Measurements from ENCODE around the gene PHLDB2. TPM values are rescaled to one million over a fixed set of nuclear protein-coding genes. Genes with fewer than 3 reads are reported as not detected.

Gene PHLDB2
- total RNA-seq, 2 donors from 2014 or later = 15.3 to 32.3 TPM

DNA sequence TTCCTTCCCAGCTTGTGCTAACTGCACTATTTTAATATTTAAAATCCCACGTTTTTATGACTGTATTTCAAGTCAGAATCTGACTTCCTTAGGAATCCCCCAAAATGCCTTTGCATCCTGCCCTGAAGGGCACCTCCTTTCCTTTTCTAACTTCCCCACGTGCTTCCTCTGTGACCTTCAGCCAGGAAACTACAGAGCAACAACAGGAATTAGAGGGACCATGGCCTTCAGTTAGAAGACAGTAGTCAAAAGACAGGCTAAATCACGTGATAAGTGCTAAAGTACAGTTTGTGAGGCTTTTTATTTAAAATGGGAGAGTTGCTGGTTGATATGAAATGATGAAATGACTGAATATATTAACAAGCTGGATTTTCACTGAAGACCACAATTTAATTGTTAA lies 108.0 kb downstream of the PHLDB2 start:
- Histone ChIP-seq H3K27ac (no peak overlapping the region), H3K27me3 (replicated peaks; ENCODE audit: insufficient read depth) (no peaks in the 10 kb centered on the region), H3K4me1 (replicated peaks) (no peaks in the 10 kb centered on the region), H3K4me3 (no peak overlapping the region), H3K9me3 (no peaks in the 10 kb centered on the region), H3K36me3 (no peaks in the 10 kb centered on the region)
- TF ChIP-seq, protein P1, sequence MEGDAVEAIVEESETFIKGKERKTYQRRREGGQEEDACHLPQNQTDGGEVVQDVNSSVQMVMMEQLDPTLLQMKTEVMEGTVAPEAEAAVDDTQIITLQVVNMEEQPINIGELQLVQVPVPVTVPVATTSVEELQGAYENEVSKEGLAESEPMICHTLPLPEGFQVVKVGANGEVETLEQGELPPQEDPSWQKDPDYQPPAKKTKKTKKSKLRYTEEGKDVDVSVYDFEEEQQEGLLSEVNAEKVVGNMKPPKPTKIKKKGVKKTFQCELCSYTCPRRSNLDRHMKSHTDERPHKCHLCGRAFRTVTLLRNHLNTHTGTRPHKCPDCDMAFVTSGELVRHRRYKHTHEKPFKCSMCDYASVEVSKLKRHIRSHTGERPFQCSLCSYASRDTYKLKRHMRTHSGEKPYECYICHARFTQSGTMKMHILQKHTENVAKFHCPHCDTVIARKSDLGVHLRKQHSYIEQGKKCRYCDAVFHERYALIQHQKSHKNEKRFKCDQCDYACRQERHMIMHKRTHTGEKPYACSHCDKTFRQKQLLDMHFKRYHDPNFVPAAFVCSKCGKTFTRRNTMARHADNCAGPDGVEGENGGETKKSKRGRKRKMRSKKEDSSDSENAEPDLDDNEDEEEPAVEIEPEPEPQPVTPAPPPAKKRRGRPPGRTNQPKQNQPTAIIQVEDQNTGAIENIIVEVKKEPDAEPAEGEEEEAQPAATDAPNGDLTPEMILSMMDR (IDR thresholded peaks at IDR 0.05) = no peak
- TF ChIP-seq POLR2AphosphoS5 (IDR thresholded peaks at IDR 0.05) = no peak
- TF ChIP-seq POLR2A (IDR thresholded peaks at IDR 0.05) = no peak
- 28% methylated on average over 3 of the region's 3 CpGs for WGBS
- intact Hi-C loops (cut with DNase I) = loop anchor here (2.0 kb wide), 2 partner anchors 106 to 250 kb away; no protein-coding TSS in a partner anchor
- no peak for DNase-seq (ENCODE audit: low spot score)

DNA sequence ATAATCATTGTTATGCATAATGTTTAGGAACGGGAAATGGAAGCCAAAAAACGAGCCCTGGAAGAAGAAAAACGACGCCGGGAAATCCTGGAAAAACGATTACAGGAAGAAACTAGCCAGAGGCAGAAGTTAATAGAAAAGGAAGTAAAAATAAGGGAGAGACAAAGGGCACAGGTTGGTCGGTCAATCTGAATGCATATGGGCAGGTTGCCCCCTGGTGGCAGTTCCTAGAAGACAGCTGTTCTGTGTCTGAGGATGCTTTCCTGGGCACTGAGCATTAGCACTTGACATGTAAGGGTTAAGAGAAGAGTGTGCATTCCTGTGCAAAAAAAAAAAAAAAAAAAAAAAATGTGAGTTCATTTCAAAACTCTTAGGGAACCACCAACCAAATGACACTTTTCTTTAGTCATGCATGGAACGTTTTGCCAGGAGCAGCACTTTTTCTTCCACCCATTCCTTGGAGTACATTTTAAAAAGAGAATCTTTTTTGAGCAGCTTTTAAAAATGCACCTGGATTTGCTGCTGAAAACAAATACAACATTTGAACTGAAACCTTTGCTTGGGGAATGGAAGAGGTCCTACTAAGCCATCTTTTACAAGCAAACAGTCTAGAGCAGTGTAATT lies 108.7 kb downstream of the PHLDB2 start:
- Histone ChIP-seq H3K9me3 (no peaks in the 10 kb centered on the region), H3K27me3 (replicated peaks; ENCODE audit: insufficient read depth) (no peaks in the 10 kb centered on the region), H3K4me3 (no peak overlapping the region), H3K4me1 (replicated peaks) (no peaks in the 10 kb centered on the region), H3K36me3 (no peaks in the 10 kb centered on the region), H3K27ac (no peak overlapping the region)
- 10% methylated on average over 8 of the region's 8 CpGs for WGBS
- DNase-seq (ENCODE audit: low spot score) = peak; percentile 82
- TF ChIP-seq, protein P1 (IDR thresholded peaks at IDR 0.05) = peak; percentile 82 to 89 (median 86)
- no peak for TF ChIP-seq POLR2A (IDR thresholded peaks at IDR 0.05)
- peak; percentile 53 for TF ChIP-seq POLR2AphosphoS5 (IDR thresholded peaks at IDR 0.05)
- intact Hi-C loops (cut with DNase I) = loop anchor here (2.0 kb wide), 2 partner anchors 107 to 251 kb away; no protein-coding TSS in a partner anchor

DNA sequence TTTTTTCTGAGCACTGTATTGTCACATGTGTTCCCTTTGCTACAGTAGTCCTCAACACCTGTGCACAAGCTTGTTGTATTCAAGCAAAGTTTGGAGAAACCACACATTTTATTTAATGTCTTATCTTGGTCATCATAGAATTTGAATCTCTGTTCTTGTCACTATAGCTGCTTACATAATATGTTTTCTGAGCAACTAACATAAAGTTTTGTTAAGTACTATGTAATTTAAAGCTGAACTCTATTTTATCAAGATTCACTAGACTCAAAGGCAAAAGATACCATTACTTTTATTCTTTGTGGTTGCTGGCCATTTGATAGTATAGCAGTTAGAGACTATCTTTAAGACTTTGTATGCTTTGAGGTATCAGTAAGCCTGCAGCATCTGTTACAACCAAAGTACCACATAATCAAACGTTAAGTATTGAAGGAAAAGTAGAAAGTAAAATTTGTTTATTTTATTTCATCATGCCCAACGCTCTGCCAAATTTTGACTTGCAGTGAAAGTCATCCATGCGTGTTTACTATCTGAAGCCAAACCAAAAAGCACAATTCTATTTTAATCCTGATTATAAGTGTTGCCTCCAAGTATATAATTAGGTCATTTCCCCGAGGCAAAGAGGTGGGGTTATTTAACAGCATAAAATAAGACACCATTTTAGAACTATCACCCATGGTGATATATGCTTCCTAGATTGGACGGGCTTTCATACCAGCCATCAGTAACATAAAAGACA lies 109.4 kb downstream of the PHLDB2 start:
- TF ChIP-seq, protein P1 (IDR thresholded peaks at IDR 0.05) = no peak
- no peak for TF ChIP-seq POLR2A (IDR thresholded peaks at IDR 0.05)
- TF ChIP-seq POLR2AphosphoS5 (IDR thresholded peaks at IDR 0.05) = no peak
- no peak overlapping the region for H3K4me3 ChIP-seq
- WGBS = 31% methylated on average over 5 of the region's 5 CpGs
- H3K9me3 ChIP-seq = no peaks in the 10 kb centered on the region
- H3K4me1 ChIP-seq (replicated peaks) = no peaks in the 10 kb centered on the region
- DNase-seq (ENCODE audit: low spot score) = no peak
- intact Hi-C loops (cut with DNase I) = no loop called here
- H3K27me3 ChIP-seq (replicated peaks; ENCODE audit: insufficient read depth) = no peaks in the 10 kb centered on the region
- no peak overlapping the region for H3K27ac ChIP-seq
- no peaks in the 10 kb centered on the region for H3K36me3 ChIP-seq

DNA sequence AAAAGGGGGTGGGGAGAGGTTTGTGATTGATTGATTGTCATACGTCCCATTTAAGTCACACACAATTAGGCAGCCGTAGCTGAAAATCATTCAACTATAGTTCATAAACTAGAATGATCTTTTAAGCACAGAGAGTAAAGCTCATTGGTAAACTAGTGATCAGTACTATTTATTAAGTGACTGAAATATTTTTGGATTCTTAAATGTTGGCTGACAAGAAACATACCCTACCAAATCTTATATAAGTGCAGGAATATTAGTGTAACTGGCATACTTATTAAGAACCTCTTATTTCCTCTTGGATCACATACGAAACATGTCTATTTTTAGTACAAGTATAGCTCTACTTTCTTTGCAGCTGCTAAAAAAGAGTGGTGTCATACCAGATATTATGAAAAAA lies 111.3 kb downstream of the PHLDB2 start:
- TF ChIP-seq POLR2AphosphoS5 (IDR thresholded peaks at IDR 0.05) = no peak
- TF ChIP-seq POLR2A (IDR thresholded peaks at IDR 0.05) = no peak
- TF ChIP-seq, protein P1 (IDR thresholded peaks at IDR 0.05) = no peak
- intact Hi-C loops (cut with DNase I) = no loop called here
- Histone ChIP-seq H3K9me3 (no peaks in the 10 kb centered on the region), H3K36me3 (no peaks in the 10 kb centered on the region), H3K4me3 (no peak overlapping the region), H3K27ac (no peak overlapping the region), H3K4me1 (replicated peaks) (no peaks in the 10 kb centered on the region), H3K27me3 (replicated peaks; ENCODE audit: insufficient read depth) (no peaks in the 10 kb centered on the region)
- 91% methylated on average over 3 of the region's 3 CpGs for WGBS
- DNase-seq (ENCODE audit: low spot score) = no peak
